ENCODE measurements around the gene COPA. TPM values are rescaled to one million over a fixed set of nuclear protein-coding genes. Genes with fewer than 3 reads are reported as not detected.

Gene COPA
- total RNA-seq, 4 donors from 2014 or later = 74.9 to 99.8 (median 91.3) TPM

GRCh38 chr1:160315359-160315758, 27.7 kb downstream of the COPA start:
- no peak for DNase-seq
- Histone ChIP-seq H3K36me3 (peaks cover 22 to 99% (median 31%) of the 10 kb centered on the region in 3 donors), H3K27me3 (no peaks in the 10 kb centered on the region), H3K4me3 (no peak overlapping the region), H3K27ac (no peak overlapping the region), H3K9me3 (no peaks in the 10 kb centered on the region), H3K4me1 (no peaks in the 10 kb centered on the region)
- TF ChIP-seq, protein P1, sequence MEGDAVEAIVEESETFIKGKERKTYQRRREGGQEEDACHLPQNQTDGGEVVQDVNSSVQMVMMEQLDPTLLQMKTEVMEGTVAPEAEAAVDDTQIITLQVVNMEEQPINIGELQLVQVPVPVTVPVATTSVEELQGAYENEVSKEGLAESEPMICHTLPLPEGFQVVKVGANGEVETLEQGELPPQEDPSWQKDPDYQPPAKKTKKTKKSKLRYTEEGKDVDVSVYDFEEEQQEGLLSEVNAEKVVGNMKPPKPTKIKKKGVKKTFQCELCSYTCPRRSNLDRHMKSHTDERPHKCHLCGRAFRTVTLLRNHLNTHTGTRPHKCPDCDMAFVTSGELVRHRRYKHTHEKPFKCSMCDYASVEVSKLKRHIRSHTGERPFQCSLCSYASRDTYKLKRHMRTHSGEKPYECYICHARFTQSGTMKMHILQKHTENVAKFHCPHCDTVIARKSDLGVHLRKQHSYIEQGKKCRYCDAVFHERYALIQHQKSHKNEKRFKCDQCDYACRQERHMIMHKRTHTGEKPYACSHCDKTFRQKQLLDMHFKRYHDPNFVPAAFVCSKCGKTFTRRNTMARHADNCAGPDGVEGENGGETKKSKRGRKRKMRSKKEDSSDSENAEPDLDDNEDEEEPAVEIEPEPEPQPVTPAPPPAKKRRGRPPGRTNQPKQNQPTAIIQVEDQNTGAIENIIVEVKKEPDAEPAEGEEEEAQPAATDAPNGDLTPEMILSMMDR (IDR thresholded peaks at IDR 0.05) = no peak
- TF ChIP-seq POLR2A (IDR thresholded peaks at IDR 0.05) = no peak
- WGBS, 2 donors = 75% methylated on average over 2 of the region's 2 CpGs; no CpG with 5 or more reads in 1 of the 2 donors
- intact Hi-C loops (cut with DNase I) = no loop called here

DNA sequence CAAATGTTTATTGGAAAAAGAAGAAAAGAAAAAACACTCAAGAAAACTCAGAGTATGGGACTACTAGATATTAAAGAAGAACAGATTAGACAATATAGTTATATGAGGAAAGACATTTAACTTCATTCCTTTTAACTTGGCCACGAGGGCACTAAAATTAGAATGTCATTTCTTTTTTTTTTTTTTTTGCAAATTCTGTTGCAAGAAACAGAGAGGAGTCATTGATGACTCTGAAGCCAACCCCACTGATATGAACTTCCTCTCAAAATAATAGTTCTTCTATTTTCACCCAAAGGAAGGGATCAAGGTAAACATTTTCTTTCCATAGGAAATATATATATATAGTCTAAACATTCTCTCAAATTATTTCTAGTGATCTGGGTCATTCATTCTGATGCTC, 33.5 kb downstream of the COPA start:
- peaks cover 32 to 100% (median 60%) of the 10 kb centered on the region in 3 donors for H3K36me3 ChIP-seq
- DNase-seq = no peak
- no peak overlapping the region for H3K27ac ChIP-seq
- H3K4me3 ChIP-seq = no peak overlapping the region
- no peaks in the 10 kb centered on the region for H3K27me3 ChIP-seq
- 41 to 64% methylated on average over 1 of the region's 1 CpG for WGBS, 2 donors
- no peaks in the 10 kb centered on the region for H3K4me1 ChIP-seq
- TF ChIP-seq, protein P1 (IDR thresholded peaks at IDR 0.05) = no peak
- TF ChIP-seq POLR2A (IDR thresholded peaks at IDR 0.05) = no peak
- intact Hi-C loops (cut with DNase I) = no loop called here
- no peaks in the 10 kb centered on the region for H3K9me3 ChIP-seq

DNA sequence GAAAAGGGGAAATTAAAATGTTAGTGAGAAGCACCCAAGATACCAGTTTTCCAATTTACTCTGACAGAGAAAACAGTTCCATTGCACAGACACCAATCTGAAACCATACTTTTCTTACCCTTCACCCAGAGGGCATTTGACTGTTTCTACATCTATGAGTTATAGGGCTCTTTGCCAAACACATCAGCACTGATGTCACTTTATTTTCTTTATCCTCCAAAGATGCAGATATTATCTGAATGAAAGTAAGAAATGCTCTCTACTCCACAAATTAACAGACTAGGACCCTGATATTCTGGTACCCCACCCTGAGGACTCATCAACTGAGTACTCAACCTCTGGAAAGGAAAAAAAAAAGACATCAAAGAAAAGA, 33.9 kb downstream of the COPA start:
- H3K36me3 ChIP-seq = peaks cover 32 to 100% (median 63%) of the 10 kb centered on the region in 3 donors

GRCh38 chr1:160308451-160309184, 34.4 kb downstream of the COPA start:
- DNase-seq = no peak
- TF ChIP-seq, protein P1 (IDR thresholded peaks at IDR 0.05) = no peak
- TF ChIP-seq POLR2A (IDR thresholded peaks at IDR 0.05) = no peak
- H3K36me3 ChIP-seq = peaks cover 32 to 100% (median 69%) of the 10 kb centered on the region in 3 donors
- WGBS, 2 donors = 87 to 88% methylated on average over 4 of the region's 4 CpGs
- H3K27ac ChIP-seq = no peak overlapping the region
- no peaks in the 10 kb centered on the region for H3K4me1 ChIP-seq
- H3K4me3 ChIP-seq = no peak overlapping the region
- intact Hi-C loops (cut with DNase I) = no loop called here
- no peaks in the 10 kb centered on the region for H3K9me3 ChIP-seq
- H3K27me3 ChIP-seq = no peaks in the 10 kb centered on the region

More for the DNA sequence above, 33.9 kb downstream of the COPA start:
- Histone ChIP-seq H3K9me3 (no peaks in the 10 kb centered on the region), H3K27ac (no peak overlapping the region), H3K27me3 (no peaks in the 10 kb centered on the region), H3K4me3 (no peak overlapping the region), H3K4me1 (no peaks in the 10 kb centered on the region)
- no peak for DNase-seq
- TF ChIP-seq, protein P1 (IDR thresholded peaks at IDR 0.05) = no peak
- TF ChIP-seq POLR2A (IDR thresholded peaks at IDR 0.05) = no peak
- intact Hi-C loops (cut with DNase I) = no loop called here

GRCh38 chr1:160307118-160307791, 35.8 kb downstream of the COPA start:
- Histone ChIP-seq H3K4me1 (no peaks in the 10 kb centered on the region), H3K27ac (no peak overlapping the region), H3K27me3 (no peaks in the 10 kb centered on the region), H3K4me3 (no peak overlapping the region), H3K36me3 (peaks cover 32 to 100% (median 66%) of the 10 kb centered on the region in 3 donors), H3K9me3 (no peaks in the 10 kb centered on the region)
- TF ChIP-seq POLR2A (IDR thresholded peaks at IDR 0.05) = no peak
- TF ChIP-seq, protein P1 (IDR thresholded peaks at IDR 0.05) = no peak
- DNase-seq = no peak
- 83 to 86% methylated on average over 10 of the region's 13 CpGs for WGBS, 2 donors
- intact Hi-C loops (cut with DNase I) = no loop called here
